HG03521 (cell line): Measurements from ENCODE around the gene BCL11A.

Experiments used
- ATAC-seq: cut with Tn5 transposase; IDR thresholded peaks from one replicate; pipeline ENCODE4 v1.9.1; 2021; ENCODE audit warnings: mild to moderate bottlenecking, moderate library complexity; ENCODE audit not compliant: unreplicated experiment

Gene BCL11A

GRCh38 chr2:60512062-60512622, 41.3 kb downstream of the BCL11A start:
- ATAC-seq: no peak

DNA sequence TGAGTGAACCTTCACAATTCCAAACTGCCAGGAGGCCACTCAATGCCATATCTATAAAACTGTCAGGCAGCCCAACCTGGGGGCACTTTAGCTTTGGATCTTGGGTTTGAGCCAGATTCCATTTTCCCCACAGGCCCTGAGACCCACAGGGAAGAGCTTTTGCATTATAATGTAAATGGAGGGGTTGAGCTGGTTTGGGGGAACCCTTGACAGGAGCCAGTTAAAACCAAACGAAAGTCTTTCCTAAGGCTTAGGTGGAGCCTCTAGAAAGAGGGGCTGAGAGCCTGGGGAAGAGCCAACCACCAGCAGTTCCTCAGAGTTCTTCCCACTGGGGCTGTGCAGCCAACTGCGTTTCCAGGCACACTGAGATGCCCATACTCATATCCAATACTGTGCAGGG, 42.7 kb downstream of the BCL11A start:
- ATAC-seq: no peak

- no peak for ATAC-seq
Observed at GRCh38 chr2:60509066-60509465, 44.4 kb downstream of the BCL11A start.

DNA sequence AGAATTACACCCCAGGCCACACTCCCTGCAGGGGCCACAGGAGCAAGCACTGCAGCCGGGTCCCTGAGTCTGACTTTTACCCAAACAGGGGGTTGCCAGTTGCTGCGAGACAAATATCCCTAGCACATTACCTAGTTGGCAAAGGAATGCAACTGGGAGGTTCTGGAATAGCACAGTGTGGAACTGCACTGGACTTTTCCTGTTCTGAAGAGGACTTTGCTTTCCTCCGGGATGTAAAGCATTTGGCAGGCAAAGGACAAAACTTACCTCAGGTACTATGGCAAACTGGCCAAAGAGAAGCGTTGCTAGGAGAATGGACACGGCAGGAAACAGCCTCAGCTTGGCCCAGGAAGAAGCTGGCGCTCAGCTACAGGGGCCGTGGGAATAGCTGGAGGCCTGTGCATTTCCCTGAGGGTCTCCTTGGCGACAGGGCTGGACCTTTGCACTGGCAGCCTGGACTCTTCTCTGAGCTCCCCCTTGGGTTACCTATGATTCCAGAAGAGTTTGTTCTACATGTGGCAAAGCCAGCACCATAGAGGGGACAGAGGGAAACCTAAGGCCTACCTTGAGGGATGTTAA, 45.0 kb downstream of the BCL11A start:
- ATAC-seq: no peak

DNA sequence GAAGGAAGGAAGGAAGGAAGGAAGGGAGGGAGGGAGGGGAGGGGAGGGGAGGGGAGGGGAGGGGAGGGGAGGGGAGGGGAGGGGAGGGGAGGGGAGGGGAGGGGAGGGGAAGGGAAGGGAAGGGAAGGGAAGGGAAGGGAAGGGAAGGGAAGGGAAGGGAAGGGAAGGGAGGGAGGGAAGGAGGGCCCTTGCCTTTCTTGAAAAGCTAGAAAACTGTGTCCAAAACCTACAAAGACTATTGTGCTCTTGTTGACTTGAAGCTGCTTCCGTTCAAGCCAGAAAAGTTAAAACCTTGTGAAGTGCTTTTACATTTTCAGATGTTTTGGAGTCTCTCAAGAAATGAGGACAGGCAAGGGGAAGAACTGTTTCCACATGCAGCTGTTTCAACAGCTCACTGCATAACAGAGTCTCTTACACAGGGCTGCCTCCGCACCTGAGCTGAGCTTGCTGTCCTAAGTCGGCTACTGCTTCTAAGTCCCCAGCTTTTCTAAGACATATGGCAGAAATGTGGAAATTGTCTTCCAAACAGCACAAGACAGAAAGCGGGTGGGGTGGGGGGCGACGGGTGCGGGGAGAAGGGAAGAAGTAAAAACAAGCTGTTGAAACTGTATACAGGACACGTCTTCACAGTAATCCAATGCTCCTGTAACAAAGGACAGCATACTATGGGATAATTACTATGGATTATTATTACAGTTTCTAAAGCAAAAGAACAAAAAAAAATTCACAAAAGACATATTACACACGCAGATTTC, 46.1 kb downstream of the BCL11A start:
- ATAC-seq: no peak

DNA sequence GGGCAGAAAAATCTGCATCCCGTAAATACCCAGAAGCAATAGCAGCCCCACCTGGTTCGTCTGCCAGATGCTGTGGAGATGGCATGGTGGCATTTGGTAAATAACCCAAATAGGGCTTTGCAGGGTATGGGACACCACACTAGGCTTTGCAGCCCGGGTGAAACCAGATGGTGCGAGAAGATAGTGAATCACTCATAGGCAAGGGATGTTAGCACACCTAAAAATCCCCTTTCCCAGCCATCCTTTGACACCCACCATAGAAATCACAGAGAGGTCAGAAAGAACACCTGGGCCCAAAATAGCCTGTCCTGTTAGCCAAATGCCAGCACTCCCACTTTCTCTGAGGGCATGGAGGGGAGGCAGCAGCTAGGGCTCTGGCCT, 47.6 kb downstream of the BCL11A start:
- no peak for ATAC-seq

- ATAC-seq: no peak
Observed at GRCh38 chr2:60505240-60505879, 48.1 kb downstream of the BCL11A start.

DNA sequence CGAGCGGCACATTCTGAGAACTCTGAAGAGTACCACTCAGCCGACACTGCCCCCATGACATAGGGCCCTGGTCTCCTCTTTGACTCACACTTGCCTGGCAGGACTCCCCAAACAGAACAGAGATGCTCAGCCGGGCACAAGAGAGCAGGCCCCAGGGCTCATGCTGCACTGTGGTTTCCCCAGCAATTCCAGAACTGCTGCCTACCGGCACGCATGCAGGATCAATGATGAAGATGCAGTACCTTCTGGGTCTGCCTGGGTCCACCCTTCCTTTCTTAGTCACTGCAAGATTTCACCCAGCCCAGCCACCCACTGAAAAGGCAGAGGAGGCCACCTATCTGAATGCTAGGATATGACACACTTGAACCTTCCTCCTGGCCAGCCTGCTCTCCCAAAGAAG, 49.4 kb downstream of the BCL11A start:
- no peak for ATAC-seq

DNA sequence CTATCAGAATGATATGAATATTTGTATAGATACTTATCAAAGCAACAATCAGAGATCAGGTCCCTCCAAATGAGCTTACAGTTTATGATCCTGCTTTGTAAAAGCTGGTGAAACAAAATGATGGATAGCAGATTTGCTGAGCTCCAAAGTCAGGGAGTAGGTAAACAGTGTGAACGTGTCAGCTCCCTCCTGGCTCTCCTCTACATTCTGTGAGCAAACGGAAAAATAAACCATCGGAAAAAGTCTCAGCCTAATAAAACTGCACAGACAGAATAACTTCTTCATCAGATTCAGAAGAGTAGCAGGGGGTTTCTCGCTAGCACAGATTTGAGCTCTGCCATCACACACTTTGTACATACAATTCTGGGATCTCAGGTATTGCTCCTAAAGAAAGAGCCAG, 51.3 kb downstream of the BCL11A start:
- ATAC-seq: no peak

DNA sequence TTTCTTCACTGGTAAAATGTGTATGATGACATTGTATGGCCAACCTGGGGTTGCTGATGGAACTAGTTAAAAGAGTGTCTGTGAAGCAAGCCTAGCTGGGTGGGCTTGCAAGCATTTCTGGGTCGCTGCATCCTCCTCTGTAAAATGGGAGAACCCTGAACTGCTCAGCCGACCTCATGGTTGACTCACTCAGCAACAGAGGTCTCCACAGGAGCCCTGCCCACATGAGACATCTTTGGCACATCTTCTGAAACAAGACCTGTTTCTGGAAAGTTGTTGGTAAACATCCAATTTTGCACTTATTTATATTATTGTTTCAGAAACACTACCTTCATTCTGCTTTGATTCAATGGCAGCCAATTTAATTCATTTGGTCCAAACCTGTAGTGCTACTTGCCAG, 52.6 kb downstream of the BCL11A start:
- ATAC-seq: no peak

DNA sequence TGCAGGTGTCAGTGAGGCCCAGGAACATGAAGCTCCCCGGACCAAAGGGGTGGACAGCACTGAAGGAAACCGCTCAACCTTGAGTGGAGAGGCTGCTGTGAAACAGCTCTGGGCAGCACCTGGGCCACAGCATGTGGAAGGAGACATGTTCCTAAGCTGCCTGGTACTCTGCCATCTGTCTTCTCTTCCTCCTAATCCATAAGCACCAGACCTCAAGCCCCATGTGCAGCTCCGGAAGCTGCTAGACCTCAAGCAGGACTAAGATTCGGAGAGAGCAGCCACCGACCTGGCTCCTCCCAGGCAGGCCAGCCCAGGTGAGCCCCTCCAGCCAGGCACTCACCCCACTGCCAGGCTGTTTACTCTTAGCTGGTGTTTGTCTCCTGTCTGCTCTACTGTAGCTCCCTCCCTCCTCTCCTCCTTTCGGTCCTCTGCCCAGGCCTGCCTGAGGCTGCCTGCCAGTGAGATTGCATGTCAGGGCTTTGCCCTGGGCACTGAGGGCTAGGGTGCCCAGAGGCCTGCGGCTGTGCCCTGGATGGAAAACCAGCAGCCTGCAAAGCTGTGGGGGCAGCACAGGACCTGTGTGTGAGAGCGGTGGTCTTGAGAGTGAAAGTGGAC, 53.7 kb downstream of the BCL11A start:
- no peak for ATAC-seq

GRCh38 chr2:60498816-60499429, 54.5 kb downstream of the BCL11A start:
- no peak for ATAC-seq

- ATAC-seq: no peak
Observed at GRCh38 chr2:60498127-60498815, 55.2 kb downstream of the BCL11A start.

- no peak for ATAC-seq
Observed at GRCh38 chr2:60497500-60497899, 56.0 kb downstream of the BCL11A start.

- no peak for ATAC-seq
Observed at GRCh38 chr2:60496956-60497355, 56.5 kb downstream of the BCL11A start.

GRCh38 chr2:60496475-60496874, 57.0 kb downstream of the BCL11A start:
- no peak for ATAC-seq

DNA sequence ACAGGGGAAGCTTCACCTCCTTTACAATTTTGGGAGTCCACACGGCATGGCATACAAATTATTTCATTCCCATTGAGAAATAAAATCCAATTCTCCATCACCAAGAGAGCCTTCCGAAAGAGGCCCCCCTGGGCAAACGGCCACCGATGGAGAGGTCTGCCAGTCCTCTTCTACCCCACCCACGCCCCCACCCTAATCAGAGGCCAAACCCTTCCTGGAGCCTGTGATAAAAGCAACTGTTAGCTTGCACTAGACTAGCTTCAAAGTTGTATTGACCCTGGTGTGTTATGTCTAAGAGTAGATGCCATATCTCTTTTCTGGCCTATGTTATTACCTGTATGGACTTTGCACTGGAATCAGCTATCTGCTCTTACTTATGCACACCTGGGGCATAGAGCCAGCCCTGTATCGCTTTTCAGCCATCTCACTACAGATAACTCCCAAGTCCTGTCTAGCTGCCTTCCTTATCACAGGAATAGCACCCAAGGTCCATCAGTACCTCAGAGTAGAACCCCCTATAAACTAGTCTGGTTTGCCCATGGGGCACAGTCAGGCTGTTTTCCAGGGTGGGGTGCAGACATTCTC, 58.3 kb downstream of the BCL11A start:
- ATAC-seq: no peak

- no peak for ATAC-seq
Observed at GRCh38 chr2:60493804-60494387, 59.6 kb downstream of the BCL11A start.

DNA sequence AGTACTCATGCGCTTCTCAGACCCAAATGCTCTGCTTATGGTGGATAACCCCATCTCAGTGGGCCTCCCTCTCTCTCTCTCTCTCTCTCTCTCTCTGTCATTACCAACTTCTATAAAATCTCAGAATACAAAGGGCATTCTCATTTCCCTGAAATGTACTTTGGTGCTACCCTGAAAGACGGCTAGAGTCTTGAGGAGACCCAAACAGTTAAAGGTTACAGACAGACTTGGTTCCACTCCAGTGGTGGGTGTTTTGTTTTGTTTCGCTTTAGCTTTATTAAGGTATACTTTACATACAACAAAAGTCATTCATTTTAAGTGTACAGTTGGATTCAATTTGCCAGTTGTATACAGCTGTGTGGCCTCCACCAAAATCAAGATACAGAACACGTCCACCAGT, 60.9 kb downstream of the BCL11A start:
- no peak for ATAC-seq

DNA sequence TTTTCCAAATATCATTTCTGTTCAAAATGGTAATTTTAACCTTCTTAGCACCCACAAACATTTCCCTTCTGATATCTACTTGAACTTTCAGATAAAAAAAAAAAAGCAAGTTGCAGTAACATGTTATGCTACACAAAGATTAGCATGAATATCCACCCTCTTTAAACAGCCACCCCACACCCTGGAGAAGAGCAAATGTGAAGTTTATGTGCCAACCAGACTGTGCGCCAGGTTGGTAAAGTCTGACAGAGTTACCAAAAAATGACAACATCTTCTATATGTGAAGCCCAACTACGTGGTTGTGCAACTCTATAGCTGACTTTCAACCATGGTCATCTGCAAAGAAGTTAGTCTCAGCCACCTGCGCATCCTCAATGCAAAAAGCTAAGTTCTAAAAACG, 62.6 kb downstream of the BCL11A start:
- ATAC-seq: no peak
